Upper lobe of left lung (tissue), 4 donors: ENCODE measurements around the gene PROX1.

Source experiments
- CTCF ChIP-seq, 6 experiments: fragments of 450-650 bp in 4 of 6; fragments of 200-600 bp in 2 of 6; sonication (generic) in 2 of 6; IDR thresholded peaks; one replicate each; pipeline ENCODE4 v1.5.1; 2016 to 2019; ENCODE audit warnings: antibody characterized with exemption in 6 of 6
- POLR2AphosphoS5 ChIP-seq, 2 donors: sonication (generic); formaldehyde crosslinking; IDR thresholded peaks; one replicate each; pipeline ENCODE4 v1.5.1; 2017; ENCODE audit warnings: antibody characterized with exemption in 2 of 2

- TF ChIP-seq CTCF (IDR thresholded peaks at IDR 0.05) (no peak), POLR2AphosphoS5 (IDR thresholded peaks at IDR 0.05) (no peak)
Observed at GRCh38 chr1:213985209-213986019, 2.4 kb upstream of the PROX1 start.
